Karpas-422 (cell line): ENCODE measurements around the gene MBOAT1. TPM values are rescaled to one million over a fixed set of nuclear protein-coding genes. Genes with fewer than 3 reads are reported as not detected.

ENCODE experiments used
- DNase-seq: peaks from one replicate; pipeline ENCODE4 v3.0.0-alpha.2; 2015
- H2AFZ ChIP-seq: fragments of 200-600 bp; sonication (generic); 2 replicates; pipeline ENCODE4 v1.6.1; 2014; ENCODE audit warnings: antibody characterized with exemption, low read length, mixed read lengths
- H3K27ac ChIP-seq: fragments of 200-600 bp; sonication (generic); 2 replicates; pipeline ENCODE4 v1.5.1; 2014; ENCODE audit warnings: mild to moderate bottlenecking, low read length, moderate library complexity
- H3K27me3 ChIP-seq: fragments of 200-600 bp; sonication (generic); 2 replicates; pipeline ENCODE4 v1.6.1; 2014; ENCODE audit warnings: low read length, mixed read lengths
- H3K36me3 ChIP-seq: fragments of 200-600 bp; sonication (generic); 2 replicates; pipeline ENCODE4 v1.6.1; 2014; ENCODE audit warnings: low read length, mixed read lengths; ENCODE audit not compliant: insufficient read depth
- H3K4me1 ChIP-seq: fragments of 200-600 bp; sonication (generic); 2 replicates; pipeline ENCODE4 v1.6.1; 2014; ENCODE audit warnings: mild to moderate bottlenecking, low read length, mixed read lengths
- H3K4me2 ChIP-seq: fragments of 200-600 bp; sonication (generic); 2 replicates; pipeline ENCODE4 v1.6.1; 2014; ENCODE audit warnings: low read length, low read depth, mild to moderate bottlenecking; ENCODE audit not compliant: poor library complexity, severe bottlenecking
- H3K4me3 ChIP-seq: fragments of 200-600 bp; sonication (generic); 2 replicates; pipeline ENCODE4 v1.5.1; 2014; ENCODE audit warnings: mild to moderate bottlenecking, antibody characterized with exemption, low read length, mixed read lengths
- H3K79me2 ChIP-seq: fragments of 200-600 bp; sonication (generic); 2 replicates; pipeline ENCODE4 v1.6.1; 2014; ENCODE audit warnings: mild to moderate bottlenecking, low read length, mixed read lengths
- H3K9ac ChIP-seq: fragments of 200-600 bp; sonication (generic); 2 replicates; pipeline ENCODE4 v1.6.0; 2014; ENCODE audit warnings: low read length
- H3K9me2 ChIP-seq: fragments of 200-600 bp; sonication (generic), shearing (Covaris generic); replicated peaks from 2 replicates; pipeline ENCODE4 v1.6.0; 2014; ENCODE audit warnings: mild to moderate bottlenecking, low read length, moderate library complexity; ENCODE audit not compliant: insufficient read depth
- H3K9me3 ChIP-seq: fragments of 300-700, 200-600 bp; sonication (generic); 2 replicates; pipeline ENCODE4 v1.6.1; 2014; ENCODE audit warnings: low read length, mixed read lengths
- H4K20me1 ChIP-seq: fragments of 200-600 bp; sonication (generic); 2 replicates; pipeline ENCODE4 v1.6.1; 2014; ENCODE audit warnings: mild to moderate bottlenecking, antibody characterized with exemption, low read length, low read depth; ENCODE audit not compliant: insufficient read depth
- total RNA-seq: library from RNA; depleted of rRNA; stranded (reverse); fragments of >200 nt; shearing (Covaris generic); gene quantifications from 2 replicates; pipeline ENCODE4 v1.2.3, GENCODE V29; 2014; ENCODE audit warnings: low replicate concordance

The MBOAT1 gene
- total RNA-seq, 1 experiment from 2014 or later: not detected

GRCh38 chr6:20098267-20098876 is 113.9 kb downstream of the MBOAT1 start:
- Histone ChIP-seq H3K27ac (no peak overlapping the region), H3K9me2 (no peaks in the 10 kb centered on the region), H3K4me3 (no peak overlapping the region), H3K79me2 (no peaks in the 10 kb centered on the region), H3K4me2 (no peak overlapping the region), H4K20me1 (no peaks in the 10 kb centered on the region), H3K4me1 (no peaks in the 10 kb centered on the region), H3K36me3 (no peaks in the 10 kb centered on the region), H3K9ac (no peak overlapping the region), H2AFZ (no peak overlapping the region), H3K9me3 (no peaks in the 10 kb centered on the region), H3K27me3 (no peaks in the 10 kb centered on the region)
- no peak for DNase-seq

GRCh38 chr6:20096536-20096935 is 115.7 kb downstream of the MBOAT1 start:
- Histone ChIP-seq H3K9ac (no peak overlapping the region), H3K79me2 (no peaks in the 10 kb centered on the region), H3K4me1 (no peaks in the 10 kb centered on the region), H3K9me3 (no peaks in the 10 kb centered on the region), H4K20me1 (no peaks in the 10 kb centered on the region), H3K4me2 (no peak overlapping the region), H3K36me3 (no peaks in the 10 kb centered on the region), H2AFZ (no peak overlapping the region), H3K27me3 (no peaks in the 10 kb centered on the region), H3K4me3 (no peak overlapping the region), H3K27ac (no peak overlapping the region), H3K9me2 (no peaks in the 10 kb centered on the region)
- DNase-seq: no peak

- Histone ChIP-seq H3K27ac (no peak overlapping the region), H3K36me3 (no peaks in the 10 kb centered on the region), H3K27me3 (no peaks in the 10 kb centered on the region), H3K9me3 (no peaks in the 10 kb centered on the region), H3K4me1 (no peaks in the 10 kb centered on the region), H3K4me2 (no peak overlapping the region), H3K9me2 (no peaks in the 10 kb centered on the region), H3K9ac (no peak overlapping the region), H3K79me2 (no peaks in the 10 kb centered on the region), H2AFZ (no peak overlapping the region), H3K4me3 (no peak overlapping the region), H4K20me1 (no peaks in the 10 kb centered on the region)
- no peak for DNase-seq
Measured at GRCh38 chr6:20095436-20095835, 116.8 kb downstream of the MBOAT1 start.

- no peaks in the 10 kb centered on the region for H3K4me1 ChIP-seq
- no peak overlapping the region for H2AFZ ChIP-seq
- peak; percentile 71 for DNase-seq
Measured at GRCh38 chr6:20092071-20092566, 120.2 kb downstream of the MBOAT1 start.

GRCh38 chr6:20086992-20087391 is 125.3 kb downstream of the MBOAT1 start:
- Histone ChIP-seq H3K4me2 (no peak overlapping the region), H3K9me2 (no peaks in the 10 kb centered on the region), H3K9ac (no peak overlapping the region), H4K20me1 (no peaks in the 10 kb centered on the region), H3K9me3 (no peaks in the 10 kb centered on the region), H3K4me1 (no peaks in the 10 kb centered on the region), H3K4me3 (no peak overlapping the region), H3K27ac (no peak overlapping the region), H3K27me3 (no peaks in the 10 kb centered on the region), H3K79me2 (no peaks in the 10 kb centered on the region), H3K36me3 (no peaks in the 10 kb centered on the region), H2AFZ (no peak overlapping the region)
- DNase-seq: no peak

More at GRCh38 chr6:20092071-20092566, 120.2 kb downstream of the MBOAT1 start:
- H3K9me3 ChIP-seq: no peaks in the 10 kb centered on the region
- no peaks in the 10 kb centered on the region for H3K9me2 ChIP-seq
- H3K79me2 ChIP-seq: no peaks in the 10 kb centered on the region
- no peak overlapping the region for H3K4me3 ChIP-seq
- no peaks in the 10 kb centered on the region for H4K20me1 ChIP-seq
- no peak overlapping the region for H3K9ac ChIP-seq
- no peaks in the 10 kb centered on the region for H3K36me3 ChIP-seq
- no peak overlapping the region for H3K27ac ChIP-seq
- H3K27me3 ChIP-seq: no peaks in the 10 kb centered on the region
- no peak overlapping the region for H3K4me2 ChIP-seq

GRCh38 chr6:20085817-20086216 is 126.5 kb downstream of the MBOAT1 start:
- Histone ChIP-seq H3K4me1 (no peaks in the 10 kb centered on the region), H3K9me2 (no peaks in the 10 kb centered on the region), H2AFZ (no peak overlapping the region)

GRCh38 chr6:20084411-20084810 is 127.9 kb downstream of the MBOAT1 start:
- no peaks in the 10 kb centered on the region for H3K36me3 ChIP-seq
- H3K9ac ChIP-seq: no peak overlapping the region
- no peak overlapping the region for H3K4me3 ChIP-seq
- no peaks in the 10 kb centered on the region for H3K4me1 ChIP-seq
- H3K79me2 ChIP-seq: no peaks in the 10 kb centered on the region
- H3K27ac ChIP-seq: no peak overlapping the region
- no peak overlapping the region for H2AFZ ChIP-seq
- H3K4me2 ChIP-seq: no peak overlapping the region
- no peaks in the 10 kb centered on the region for H3K9me2 ChIP-seq
- no peaks in the 10 kb centered on the region for H4K20me1 ChIP-seq
- H3K27me3 ChIP-seq: no peaks in the 10 kb centered on the region
- no peak for DNase-seq
- H3K9me3 ChIP-seq: no peaks in the 10 kb centered on the region

More at GRCh38 chr6:20085817-20086216, 126.5 kb downstream of the MBOAT1 start:
- H3K27ac ChIP-seq: no peak overlapping the region
- H3K9ac ChIP-seq: no peak overlapping the region
- no peaks in the 10 kb centered on the region for H3K36me3 ChIP-seq
- no peaks in the 10 kb centered on the region for H4K20me1 ChIP-seq
- H3K79me2 ChIP-seq: no peaks in the 10 kb centered on the region
- no peaks in the 10 kb centered on the region for H3K9me3 ChIP-seq
- no peaks in the 10 kb centered on the region for H3K27me3 ChIP-seq
- no peak for DNase-seq
- H3K4me3 ChIP-seq: no peak overlapping the region
- H3K4me2 ChIP-seq: no peak overlapping the region

GRCh38 chr6:20071998-20072397 is 140.3 kb downstream of the MBOAT1 start:
- no peak overlapping the region for H3K4me2 ChIP-seq
- H3K9ac ChIP-seq: no peak overlapping the region
- H3K36me3 ChIP-seq: no peaks in the 10 kb centered on the region
- no peak overlapping the region for H3K27ac ChIP-seq
- no peaks in the 10 kb centered on the region for H3K79me2 ChIP-seq
- no peak for DNase-seq
- H3K4me3 ChIP-seq: no peak overlapping the region
- 0 out of 2 replicates have a peak, but pooled peaks cover 3% of the 10 kb centered on the region for H3K27me3 ChIP-seq
- H3K9me3 ChIP-seq: no peaks in the 10 kb centered on the region
- H2AFZ ChIP-seq: no peak overlapping the region
- H3K4me1 ChIP-seq: no peaks in the 10 kb centered on the region
- no peaks in the 10 kb centered on the region for H4K20me1 ChIP-seq
- H3K9me2 ChIP-seq: no peaks in the 10 kb centered on the region
